ENCODE results near the gene NOVA1.

DNA sequence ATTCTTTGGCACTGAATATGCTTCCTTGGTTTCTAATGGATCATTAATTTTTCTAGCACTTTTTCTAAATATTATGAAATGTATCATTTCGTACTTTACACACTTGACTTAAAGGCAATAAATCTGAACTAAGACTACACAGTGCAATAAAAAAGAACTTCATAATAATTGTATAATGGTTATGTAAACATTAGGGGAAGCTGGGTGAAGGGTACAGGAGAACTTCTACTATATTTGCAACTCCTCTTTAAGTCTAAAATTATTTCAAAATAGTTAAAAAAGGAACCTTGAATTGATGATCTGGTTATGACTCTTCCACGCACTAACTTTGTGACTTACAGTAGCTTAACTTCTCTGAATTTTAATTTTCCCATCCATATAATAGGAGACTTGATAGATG, 5.1 kb upstream of the NOVA1 start:
- TF ChIP-seq BHLHE40 (IDR thresholded peaks at IDR 0.05; ENCODE audit: borderline replicate concordance), result no peak
- TF ChIP-seq FOXK2 (IDR thresholded peaks at IDR 0.05), result no peak
- no peak for TF ChIP-seq SP1 (IDR thresholded peaks at IDR 0.05)
- TF ChIP-seq SUZ12 (IDR thresholded peaks at IDR 0.05), result no peak
- no peak for TF ChIP-seq LEF1 (IDR thresholded peaks at IDR 0.05; ENCODE audit: borderline replicate concordance)
